Dermis lymphatic vessel endothelial cell (primary cell): ENCODE results near the gene LDHA. TPM values are rescaled to one million over a fixed set of nuclear protein-coding genes. Genes with fewer than 3 reads are reported as not detected.

ENCODE experiments used
- total RNA-seq: library from RNA; depleted of rRNA; stranded (reverse); fragments of >200 nt; gene quantifications from 2 replicates; pipeline ENCODE4 v1.2.1, GENCODE V29; 2014

LDHA gene
- total RNA-seq: 171 and 184 TPM in 2 replicates

GRCh38 chr11:18394275-18394927 lies at the start of gene LDHA:
Gene LDHA, plus strand, starts transcription at chr11:18394563. Its CDS starts 2,280 bp downstream, at chr11:18396843.

GRCh38 chr11:18455686-18456372 lies 61.5 kb downstream of the LDHA start, which contains the start of gene LDHAL6A:
Gene LDHAL6A, plus strand, starts transcription at chr11:18455856. Its CDS starts 825 bp downstream, at chr11:18456681.

Other genes with a start within 250 kb of the LDHA start
- gene MRGPRX4, start 221.7 kb upstream of the LDHA start, total RNA-seq: 0.69 and 0.87 TPM in 2 replicates
- gene SAA4, start 157.8 kb upstream of the LDHA start, total RNA-seq: not detected in 2 replicates
- gene SAA2, start 145.9 kb upstream of the LDHA start, total RNA-seq: not detected in 2 replicates
- gene SAA1, start 128.3 kb upstream of the LDHA start, total RNA-seq: not detected in 2 replicates
- 18.5 and 27.5 TPM in 2 replicates for gene HPS5, start 72.4 kb upstream of the LDHA start, total RNA-seq
- 50.9 and 71.1 TPM in 2 replicates for gene GTF2H1, start 72.0 kb upstream of the LDHA start, total RNA-seq
- not detected in 2 replicates for gene LDHC, start 17.8 kb downstream of the LDHA start, total RNA-seq
- gene LDHAL6A, start 61.3 kb downstream of the LDHA start, total RNA-seq: not detected in 2 replicates
- 68.8 and 69.8 TPM in 2 replicates for gene TSG101, start 132.4 kb downstream of the LDHA start, total RNA-seq
- gene UEVLD, start 194.2 kb downstream of the LDHA start, total RNA-seq: 23.8 and 25.2 TPM in 2 replicates
- 0.34 and 0.98 TPM in 2 replicates for gene MISFA, start 205.2 kb downstream of the LDHA start, total RNA-seq
- 10.0 and 12.1 TPM in 2 replicates for gene SPTY2D1, start 239.8 kb downstream of the LDHA start, total RNA-seq